GM23248 (cell line): ENCODE results near the gene JAGN1.

Source experiments
- EZH2 ChIP-seq: fragments of 200-600 bp; sonication (generic); IDR thresholded peaks from 2 replicates; pipeline ENCODE4 v1.6.1; 2018; ENCODE audit warnings: antibody characterized with exemption, mild to moderate bottlenecking; ENCODE audit not compliant: insufficient read depth, poor library complexity, severe bottlenecking
- EZH2phosphoT487 ChIP-seq: fragments of 200-600 bp; sonication (generic); IDR thresholded peaks from 2 replicates; pipeline ENCODE4 v1.6.1; 2018; ENCODE audit warnings: antibody characterized with exemption, moderate library complexity, mild to moderate bottlenecking, low read depth; ENCODE audit not compliant: insufficient read depth

DNA sequence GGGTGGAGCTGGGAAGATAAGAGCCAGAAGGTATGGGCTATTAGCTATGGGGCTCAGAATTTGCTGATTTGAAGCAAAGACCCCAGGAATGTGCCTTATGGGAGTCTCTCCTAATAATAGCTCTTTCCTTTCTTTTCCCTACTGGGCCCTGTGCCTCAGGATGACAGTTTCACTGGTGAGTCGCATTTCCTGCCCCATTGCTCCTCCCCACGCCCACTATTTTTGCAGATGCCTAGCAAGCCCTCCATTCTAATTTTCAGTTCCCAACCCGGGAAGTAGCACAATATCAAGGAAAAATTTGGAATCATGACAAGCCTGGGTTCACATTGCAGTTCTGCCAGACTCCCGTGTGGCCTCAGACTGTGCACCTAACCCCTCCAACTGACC, 12.8 kb downstream of the JAGN1 start:
- TF ChIP-seq EZH2 (no peak), EZH2phosphoT487 (no peak)
